NCI-H2196 (cell line): Measurements from ENCODE around the gene INF2.

Source experiments
- DNase-seq: peaks from one replicate; lab custom pipeline; 2025; ENCODE audit not compliant: unreplicated experiment; lab: John Stamatoyannopoulos, UW

Gene INF2

GRCh38 chr14:104768437-104769323 is 79.3 kb downstream of the INF2 start:
- DNase-seq, result peak; percentile 58

GRCh38 chr14:104769324-104770071 is 80.1 kb downstream of the INF2 start:
- DNase-seq, result no peak

DNA sequence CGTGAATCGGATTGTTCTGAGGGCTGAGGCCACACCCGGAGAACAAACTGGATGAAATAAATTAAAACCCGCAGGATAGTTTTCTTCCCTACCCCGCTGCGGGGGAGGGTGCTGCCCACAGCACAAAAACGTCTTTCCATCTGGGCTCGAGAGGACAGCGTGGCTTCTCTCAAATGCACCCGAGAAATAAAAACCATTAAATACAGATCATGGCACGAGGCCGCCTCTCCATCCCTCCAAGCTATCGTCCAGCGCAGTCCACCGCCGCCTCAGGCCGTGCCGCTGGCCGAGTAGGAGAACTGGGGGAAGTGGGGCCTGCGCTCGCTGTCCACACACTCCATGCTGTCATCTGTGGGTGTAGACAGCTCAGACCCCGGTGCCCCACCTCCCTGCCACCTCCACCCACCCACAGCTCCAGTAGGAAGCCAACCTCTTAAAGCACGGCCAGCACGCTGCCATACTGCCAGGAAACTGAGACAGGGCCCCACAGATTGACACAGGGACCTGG is 80.7 kb downstream of the INF2 start:
- DNase-seq, result no peak

- no peak for DNase-seq
These were observed 81.4 kb downstream of the INF2 start for GRCh38 chr14:104770851-104771272.

DNA sequence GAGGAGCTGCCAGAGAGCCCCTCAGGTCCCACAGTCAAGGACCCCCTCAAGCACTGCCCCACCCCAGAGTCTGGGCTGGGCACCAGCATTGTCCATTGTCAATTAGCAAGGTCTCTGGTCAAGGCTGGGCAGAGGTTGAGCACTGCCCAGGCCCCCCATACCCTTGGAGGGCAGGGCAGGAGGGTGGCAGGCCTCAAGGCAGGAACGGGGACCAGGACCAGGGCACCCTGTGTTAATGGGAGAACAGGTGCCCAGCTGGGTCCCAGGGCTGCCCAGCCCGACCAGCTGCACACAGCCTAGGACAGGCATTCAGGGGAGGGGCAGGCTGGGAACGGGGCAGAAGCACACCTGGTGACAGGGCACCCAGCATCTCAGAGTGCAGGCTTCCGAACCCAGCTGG is 82.0 kb downstream of the INF2 start:
- no peak for DNase-seq
